NT2/D1 (cell line): ENCODE results near the gene ADAM33.

Experiments
- SUZ12 ChIP-seq: IDR thresholded peaks from 2 replicates; pipeline ENCODE4 v1.6.1; 2011; ENCODE audit not compliant: insufficient read length, insufficient read depth; ENCODE audit errors: extremely low read depth
- YY1 ChIP-seq: IDR thresholded peaks from 2 replicates; pipeline ENCODE4 v1.6.1; 2011; ENCODE audit not compliant: insufficient read length, insufficient read depth
- ZNF274 ChIP-seq: IDR thresholded peaks from 2 replicates; pipeline ENCODE4 v1.6.1; 2011; ENCODE audit warnings: mild to moderate bottlenecking, low read depth, low read length

GRCh38 chr20:3681352-3681930 is 369 bp downstream of the ADAM33 start:
- no peak for TF ChIP-seq YY1
- no peak for TF ChIP-seq ZNF274
- TF ChIP-seq SUZ12: no peak
